ENCODE data around the gene NEMP1.
"Not testable (repeated sequence)": the region's sequence is repeated elsewhere in the genome, so short reads cannot be mapped to it uniquely, and the experiment has no call there.

DNA sequence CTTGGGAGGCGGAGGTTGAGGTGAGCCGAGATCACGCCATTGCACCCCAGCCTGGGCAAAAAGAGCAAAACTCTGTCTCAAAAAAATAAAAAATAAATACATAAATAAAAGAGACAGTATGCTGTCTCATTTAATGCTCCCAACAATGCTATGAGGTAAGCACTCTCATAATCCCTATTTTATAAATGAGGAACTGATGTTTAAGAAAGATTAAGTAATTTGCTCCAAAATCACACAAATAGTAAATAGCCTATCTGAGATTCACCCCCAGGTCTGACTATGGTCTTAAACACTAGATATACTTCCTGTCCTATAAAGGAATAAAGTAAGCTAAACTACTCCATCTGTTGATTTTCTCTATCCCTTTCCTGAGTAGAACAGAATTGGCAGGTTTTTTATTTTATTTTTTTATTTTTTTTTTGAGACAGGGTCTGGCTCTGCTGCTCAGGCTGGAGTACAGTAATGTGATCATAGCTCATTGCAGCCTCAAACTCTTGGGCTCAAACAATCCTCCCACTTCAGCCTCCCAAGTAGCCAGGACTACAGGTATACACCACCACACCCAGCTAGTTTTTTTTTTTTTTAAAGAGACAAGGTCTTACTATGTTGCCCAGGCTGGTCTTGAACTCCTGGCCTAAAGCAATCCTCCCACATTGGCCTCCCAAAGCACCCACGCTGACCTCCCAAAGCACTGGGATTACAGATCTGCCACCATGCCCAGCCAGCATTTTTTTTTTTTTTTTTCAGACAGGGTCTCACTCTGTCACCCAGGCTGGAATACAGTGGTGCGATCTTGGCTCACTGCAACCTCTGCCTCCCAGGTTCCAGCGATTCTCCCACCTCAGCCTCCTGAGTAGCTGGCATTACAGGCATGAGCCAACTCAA is 4.8 kb downstream of the NEMP1 start:
- TF ChIP-seq, protein P1, sequence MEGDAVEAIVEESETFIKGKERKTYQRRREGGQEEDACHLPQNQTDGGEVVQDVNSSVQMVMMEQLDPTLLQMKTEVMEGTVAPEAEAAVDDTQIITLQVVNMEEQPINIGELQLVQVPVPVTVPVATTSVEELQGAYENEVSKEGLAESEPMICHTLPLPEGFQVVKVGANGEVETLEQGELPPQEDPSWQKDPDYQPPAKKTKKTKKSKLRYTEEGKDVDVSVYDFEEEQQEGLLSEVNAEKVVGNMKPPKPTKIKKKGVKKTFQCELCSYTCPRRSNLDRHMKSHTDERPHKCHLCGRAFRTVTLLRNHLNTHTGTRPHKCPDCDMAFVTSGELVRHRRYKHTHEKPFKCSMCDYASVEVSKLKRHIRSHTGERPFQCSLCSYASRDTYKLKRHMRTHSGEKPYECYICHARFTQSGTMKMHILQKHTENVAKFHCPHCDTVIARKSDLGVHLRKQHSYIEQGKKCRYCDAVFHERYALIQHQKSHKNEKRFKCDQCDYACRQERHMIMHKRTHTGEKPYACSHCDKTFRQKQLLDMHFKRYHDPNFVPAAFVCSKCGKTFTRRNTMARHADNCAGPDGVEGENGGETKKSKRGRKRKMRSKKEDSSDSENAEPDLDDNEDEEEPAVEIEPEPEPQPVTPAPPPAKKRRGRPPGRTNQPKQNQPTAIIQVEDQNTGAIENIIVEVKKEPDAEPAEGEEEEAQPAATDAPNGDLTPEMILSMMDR (IDR thresholded peaks at IDR 0.05), result not testable (repeated sequence)
- TF ChIP-seq POLR2AphosphoS5 (IDR thresholded peaks at IDR 0.05), result not testable (repeated sequence)
